Neural cell (in vitro differentiated cells): ENCODE measurements around the gene GOLGA6L10.
"Not testable (repeated sequence)": the region's sequence is repeated elsewhere in the genome, so short reads cannot be mapped to it uniquely, and the experiment has no call there.

ENCODE experiments used
- MXI1 ChIP-seq: fragments of 450-650 bp; conservative IDR thresholded peaks from 2 replicates; pipeline ENCODE4 v1.6.1; 2014; ENCODE audit warnings: antibody characterized with exemption, mild to moderate bottlenecking; ENCODE audit not compliant: poor library complexity, severe bottlenecking
- RAD21 ChIP-seq: fragments of 450-650 bp; conservative IDR thresholded peaks from 2 replicates; pipeline ENCODE4 v1.6.1; 2014; ENCODE audit warnings: antibody characterized with exemption, mild to moderate bottlenecking, moderate library complexity
- TAF1 ChIP-seq: IDR thresholded peaks from 2 replicates; pipeline ENCODE4 v1.6.1; 2012; ENCODE audit warnings: low read depth
- TF ChIP-seq, protein P1 (sequence below): IDR thresholded peaks from 2 replicates; pipeline ENCODE4 v1.6.1; 2012; ENCODE audit warnings: borderline replicate concordance
- TF ChIP-seq, protein P2 (sequence below): fragments of 450-650 bp; IDR thresholded peaks from 2 replicates; pipeline ENCODE4 v1.5.1; 2014; ENCODE audit warnings: antibody characterized with exemption, mild to moderate bottlenecking, moderate library complexity; ENCODE audit not compliant: poor library complexity, severe bottlenecking

DNA sequence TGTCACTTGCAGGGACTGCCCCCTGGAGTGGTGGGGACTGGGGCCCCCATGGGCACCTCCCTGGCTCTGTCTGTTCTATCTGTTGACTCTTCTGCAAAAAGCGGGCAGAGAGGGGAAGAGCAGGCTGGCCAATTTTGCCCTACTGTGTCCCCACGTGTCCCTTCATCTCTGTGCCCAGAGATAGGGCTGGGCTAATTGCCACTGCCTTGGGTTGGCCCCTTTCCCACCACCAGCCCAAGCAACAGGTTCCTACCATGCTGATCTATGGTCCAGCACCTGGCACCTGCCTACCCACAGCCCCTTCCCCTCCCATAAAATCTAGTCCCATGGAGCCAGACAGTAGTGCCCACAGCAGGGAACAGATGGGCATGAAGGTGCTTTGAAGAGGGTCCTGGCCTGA lies 14.3 kb downstream of the GOLGA6L10 start:
- TF ChIP-seq, protein P1, sequence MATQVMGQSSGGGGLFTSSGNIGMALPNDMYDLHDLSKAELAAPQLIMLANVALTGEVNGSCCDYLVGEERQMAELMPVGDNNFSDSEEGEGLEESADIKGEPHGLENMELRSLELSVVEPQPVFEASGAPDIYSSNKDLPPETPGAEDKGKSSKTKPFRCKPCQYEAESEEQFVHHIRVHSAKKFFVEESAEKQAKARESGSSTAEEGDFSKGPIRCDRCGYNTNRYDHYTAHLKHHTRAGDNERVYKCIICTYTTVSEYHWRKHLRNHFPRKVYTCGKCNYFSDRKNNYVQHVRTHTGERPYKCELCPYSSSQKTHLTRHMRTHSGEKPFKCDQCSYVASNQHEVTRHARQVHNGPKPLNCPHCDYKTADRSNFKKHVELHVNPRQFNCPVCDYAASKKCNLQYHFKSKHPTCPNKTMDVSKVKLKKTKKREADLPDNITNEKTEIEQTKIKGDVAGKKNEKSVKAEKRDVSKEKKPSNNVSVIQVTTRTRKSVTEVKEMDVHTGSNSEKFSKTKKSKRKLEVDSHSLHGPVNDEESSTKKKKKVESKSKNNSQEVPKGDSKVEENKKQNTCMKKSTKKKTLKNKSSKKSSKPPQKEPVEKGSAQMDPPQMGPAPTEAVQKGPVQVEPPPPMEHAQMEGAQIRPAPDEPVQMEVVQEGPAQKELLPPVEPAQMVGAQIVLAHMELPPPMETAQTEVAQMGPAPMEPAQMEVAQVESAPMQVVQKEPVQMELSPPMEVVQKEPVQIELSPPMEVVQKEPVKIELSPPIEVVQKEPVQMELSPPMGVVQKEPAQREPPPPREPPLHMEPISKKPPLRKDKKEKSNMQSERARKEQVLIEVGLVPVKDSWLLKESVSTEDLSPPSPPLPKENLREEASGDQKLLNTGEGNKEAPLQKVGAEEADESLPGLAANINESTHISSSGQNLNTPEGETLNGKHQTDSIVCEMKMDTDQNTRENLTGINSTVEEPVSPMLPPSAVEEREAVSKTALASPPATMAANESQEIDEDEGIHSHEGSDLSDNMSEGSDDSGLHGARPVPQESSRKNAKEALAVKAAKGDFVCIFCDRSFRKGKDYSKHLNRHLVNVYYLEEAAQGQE = not testable (repeated sequence)
- TF ChIP-seq, protein P2, sequence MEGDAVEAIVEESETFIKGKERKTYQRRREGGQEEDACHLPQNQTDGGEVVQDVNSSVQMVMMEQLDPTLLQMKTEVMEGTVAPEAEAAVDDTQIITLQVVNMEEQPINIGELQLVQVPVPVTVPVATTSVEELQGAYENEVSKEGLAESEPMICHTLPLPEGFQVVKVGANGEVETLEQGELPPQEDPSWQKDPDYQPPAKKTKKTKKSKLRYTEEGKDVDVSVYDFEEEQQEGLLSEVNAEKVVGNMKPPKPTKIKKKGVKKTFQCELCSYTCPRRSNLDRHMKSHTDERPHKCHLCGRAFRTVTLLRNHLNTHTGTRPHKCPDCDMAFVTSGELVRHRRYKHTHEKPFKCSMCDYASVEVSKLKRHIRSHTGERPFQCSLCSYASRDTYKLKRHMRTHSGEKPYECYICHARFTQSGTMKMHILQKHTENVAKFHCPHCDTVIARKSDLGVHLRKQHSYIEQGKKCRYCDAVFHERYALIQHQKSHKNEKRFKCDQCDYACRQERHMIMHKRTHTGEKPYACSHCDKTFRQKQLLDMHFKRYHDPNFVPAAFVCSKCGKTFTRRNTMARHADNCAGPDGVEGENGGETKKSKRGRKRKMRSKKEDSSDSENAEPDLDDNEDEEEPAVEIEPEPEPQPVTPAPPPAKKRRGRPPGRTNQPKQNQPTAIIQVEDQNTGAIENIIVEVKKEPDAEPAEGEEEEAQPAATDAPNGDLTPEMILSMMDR = not testable (repeated sequence)
- not testable (repeated sequence) for TF ChIP-seq MXI1, TAF1, RAD21
